H9 (cell line): ENCODE results near the gene DMTF1. TPM values are rescaled to one million over a fixed set of nuclear protein-coding genes. Genes with fewer than 3 reads are reported as not detected.

Experiments
- DNase-seq: peaks from one replicate; pipeline ENCODE4 v3.0.0-alpha.2; 2017
- H2AFZ ChIP-seq: one replicate; pipeline ENCODE4 v1.6.1; 2013; ENCODE audit warnings: mild to moderate bottlenecking, low read length, control low read depth, moderate library complexity
- H2AK5ac ChIP-seq: 2 replicates; pipeline ENCODE4 v1.6.1; 2013; ENCODE audit warnings: low read length, control low read depth, mixed read lengths; ENCODE audit not compliant: insufficient read length
- H2BK120ac ChIP-seq: one replicate; pipeline ENCODE4 v1.6.1; 2013; ENCODE audit warnings: low read depth, mild to moderate bottlenecking, low read length, control low read depth, inconsistent platforms; ENCODE audit not compliant: poor library complexity, severe bottlenecking
- H2BK12ac ChIP-seq: 2 replicates; pipeline ENCODE4 v1.6.1; 2013; ENCODE audit warnings: low read length, control low read depth, mixed read lengths, low read depth; ENCODE audit not compliant: insufficient read length
- H2BK15ac ChIP-seq: 2 replicates; pipeline ENCODE4 v1.6.1; 2013; ENCODE audit warnings: low read depth, low read length, control low read depth
- H2BK20ac ChIP-seq: one replicate; pipeline ENCODE4 v1.6.1; 2013; ENCODE audit warnings: low read depth, mild to moderate bottlenecking, low read length, control low read depth, inconsistent platforms; ENCODE audit not compliant: poor library complexity, severe bottlenecking
- H2BK5ac ChIP-seq: 2 replicates; pipeline ENCODE4 v1.6.1; 2013; ENCODE audit warnings: low read length, control low read depth, mixed read lengths; ENCODE audit not compliant: insufficient read length
- H3K14ac ChIP-seq: 2 replicates; pipeline ENCODE4 v1.6.1; 2013; ENCODE audit warnings: low read length, control low read depth; ENCODE audit not compliant: insufficient read depth
- H3K18ac ChIP-seq: 2 replicates; pipeline ENCODE4 v1.6.1; 2013; ENCODE audit warnings: low read depth, mild to moderate bottlenecking, mixed read lengths, low read length, control low read depth; ENCODE audit not compliant: insufficient read length
- H3K23ac ChIP-seq: 2 replicates; pipeline ENCODE4 v1.6.1; 2013; ENCODE audit warnings: low read length, control low read depth, mixed read lengths, low read depth; ENCODE audit not compliant: insufficient read length
- H3K23me2 ChIP-seq: 2 replicates; pipeline ENCODE4 v1.6.1; 2013; ENCODE audit warnings: low read depth, mild to moderate bottlenecking, mixed read lengths, low read length, control low read depth; ENCODE audit not compliant: insufficient read length, poor library complexity, severe bottlenecking
- H3K27ac ChIP-seq: 2 replicates; pipeline ENCODE4 v1.5.1; 2013; ENCODE audit warnings: low read length, control low read depth, mixed read lengths, low read depth; ENCODE audit not compliant: insufficient read length
- H3K27me3 ChIP-seq: 2 replicates; pipeline ENCODE4 v1.6.1; 2013; ENCODE audit warnings: low read length, control low read depth, inconsistent platforms; ENCODE audit not compliant: insufficient read depth
- H3K4ac ChIP-seq: 2 replicates; pipeline ENCODE4 v1.6.1; 2013; ENCODE audit warnings: low read depth, mild to moderate bottlenecking, control low read depth, inconsistent platforms, low read length, moderate library complexity
- H3K4me1 ChIP-seq: 2 replicates; pipeline ENCODE4 v1.6.1; 2013; ENCODE audit warnings: low read length, control low read depth, inconsistent platforms; ENCODE audit not compliant: insufficient read depth
- H3K4me2 ChIP-seq: 2 replicates; pipeline ENCODE4 v1.6.1; 2013; ENCODE audit warnings: low read length, control low read depth, mixed read lengths; ENCODE audit not compliant: insufficient read length, insufficient read depth
- H3K56ac ChIP-seq: 2 replicates; pipeline ENCODE4 v1.6.1; 2013; ENCODE audit warnings: low read depth, mild to moderate bottlenecking, mixed read lengths, low read length, control low read depth; ENCODE audit not compliant: insufficient read length
- H3K79me1 ChIP-seq: 2 replicates; pipeline ENCODE4 v1.6.1; 2013; ENCODE audit warnings: low read depth, mild to moderate bottlenecking, moderate library complexity, low read length, control low read depth, inconsistent platforms; ENCODE audit not compliant: insufficient read depth, poor library complexity, severe bottlenecking
- H3K79me2 ChIP-seq: 2 replicates; pipeline ENCODE4 v1.6.1; 2013; ENCODE audit warnings: low read length, control low read depth, inconsistent platforms; ENCODE audit not compliant: insufficient read depth
- H3K9ac ChIP-seq: 2 replicates; pipeline ENCODE4 v1.6.1; 2013; ENCODE audit warnings: low read length, control low read depth, mixed read lengths; ENCODE audit not compliant: insufficient read length; ENCODE audit errors: extremely low read depth
- H3K9me3 ChIP-seq: one replicate; pipeline ENCODE4 v1.6.1; 2013; ENCODE audit warnings: low read depth, low read length, inconsistent platforms; ENCODE audit not compliant: control insufficient read depth
- H3T11ph ChIP-seq: one replicate; pipeline ENCODE4 v1.6.1; 2013; ENCODE audit warnings: mild to moderate bottlenecking, low read length, control low read depth, inconsistent platforms
- H4K20me1 ChIP-seq: one replicate; pipeline ENCODE4 v1.6.1; 2013; ENCODE audit not compliant: control insufficient read depth, insufficient read length, insufficient read depth
- H4K5ac ChIP-seq: 2 replicates; pipeline ENCODE4 v1.6.1; 2013; ENCODE audit warnings: low read depth, mild to moderate bottlenecking, mixed read lengths, low read length, control low read depth; ENCODE audit not compliant: insufficient read length
- H4K8ac ChIP-seq: replicated peaks from 2 replicates; pipeline ENCODE4 v1.6.1; 2013; ENCODE audit warnings: low read length, control low read depth, mixed read lengths, low read depth; ENCODE audit not compliant: insufficient read length
- H4K91ac ChIP-seq: 2 replicates; pipeline ENCODE4 v1.6.1; 2013; ENCODE audit warnings: low read depth, mild to moderate bottlenecking, moderate library complexity, mixed read lengths, low read length, control low read depth; ENCODE audit not compliant: insufficient read length
- H3K27ac Mint-ChIP-seq, 3 experiments: 2 replicates in 2 of 3; 3 replicates in 1 of 3; pipeline ENCODE4 v1.8.0; 2020 to 2021; ENCODE audit warnings: mixed read lengths in 3 of 3, mild to moderate bottlenecking in 1 of 3, moderate library complexity in 1 of 3
- H3K27me3 Mint-ChIP-seq: 2 replicates; pipeline ENCODE4 v1.8.0; 2021; ENCODE audit warnings: low read depth, mild to moderate bottlenecking, moderate library complexity, mixed read lengths
- H3K36me3 Mint-ChIP-seq, 3 experiments: 2 replicates in 2 of 3; 3 replicates in 1 of 3; pipeline ENCODE4 v1.8.0; 2020 to 2021; ENCODE audit warnings: low read depth in 3 of 3, mixed read lengths in 3 of 3; ENCODE audit not compliant: insufficient read depth in 1 of 3
- H3K4me1 Mint-ChIP-seq, 2 experiments: 2 replicates each; pipeline ENCODE4 v1.8.0; 2020; ENCODE audit warnings: mixed read lengths in 2 of 2
- H3K4me3 Mint-ChIP-seq, 2 experiments: 2 replicates in 1 of 2; 3 replicates in 1 of 2; pipeline ENCODE4 v1.8.0; 2020 to 2021; ENCODE audit warnings: mild to moderate bottlenecking in 2 of 2, mixed read lengths in 2 of 2, moderate library complexity in 1 of 2
- H3K9me3 Mint-ChIP-seq, 2 experiments: 2 replicates in 1 of 2; 3 replicates in 1 of 2; pipeline ENCODE4 v1.8.0; 2020; ENCODE audit warnings: mild to moderate bottlenecking in 2 of 2, mixed read lengths in 2 of 2, moderate library complexity in 1 of 2
- CTCF ChIP-seq: fragments of 200-600 bp; sonication (generic); conservative IDR thresholded peaks from 3 replicates; pipeline ENCODE4 v1.8.0; 2021; ENCODE audit warnings: antibody characterized with exemption, mild to moderate bottlenecking
- WGBS: extraction: QIAGEN DNeasy Blood & Tissue Kit; methylation state at CpG from one replicate; pipeline ENCODE4 v1.1.7; 2013; ENCODE audit warnings: missing lambda C conversion rate, low lambda C conversion rate, mixed read lengths; ENCODE audit not compliant: insufficient read length; ENCODE audit errors: extremely low coverage; 5-methylcytosine and 5-hydroxymethylcytosine counted together
- total RNA-seq: library from RNA; stranded (reverse); gene quantifications from 2 replicates; pipeline ENCODE4 v1.2.1, GENCODE V29; 2021

The DMTF1 gene
- total RNA-seq, 1 experiment from 2014 or later = 111 TPM

- H3K79me1 ChIP-seq = no peaks in the 10 kb centered on the region
- TF ChIP-seq CTCF = no peak
- H4K91ac ChIP-seq = no peak overlapping the region
- no peak overlapping the region for H3K18ac ChIP-seq
- Mint-ChIP-seq H3K4me1 (no peaks in the 10 kb centered on the region), H3K36me3 (no peaks in the 10 kb centered on the region), H3K27ac (no peak overlapping the region), H3K4me3 (no peak overlapping the region), H3K27me3 (no peaks in the 10 kb centered on the region), H3K9me3 (no peaks in the 10 kb centered on the region; a peak in 1 of 5 replicates)
- H3T11ph ChIP-seq = no peak overlapping the region
- no peak overlapping the region for H2BK5ac ChIP-seq
- no peak overlapping the region for H4K5ac ChIP-seq
- no peak overlapping the region for H3K4me2 ChIP-seq
- H3K79me2 ChIP-seq = no peaks in the 10 kb centered on the region
- H4K20me1 ChIP-seq = no peaks in the 10 kb centered on the region
- no peak overlapping the region for H3K23ac ChIP-seq
- no peak overlapping the region for H2BK20ac ChIP-seq
- WGBS = no CpG with 5 or more reads among the region's 2 CpGs
- no peak overlapping the region for H3K9ac ChIP-seq
- no peak overlapping the region for H3K56ac ChIP-seq
- H3K27me3 ChIP-seq = no peaks in the 10 kb centered on the region
- H2BK12ac ChIP-seq = no peak overlapping the region
- H2BK15ac ChIP-seq = no peak overlapping the region
- no peaks in the 10 kb centered on the region for H3K4me1 ChIP-seq
- no peaks in the 10 kb centered on the region for H3K9me3 ChIP-seq
- no peak overlapping the region for H3K4ac ChIP-seq
- H3K14ac ChIP-seq = no peak overlapping the region
- no peak overlapping the region for H4K8ac ChIP-seq
- H3K27ac ChIP-seq = no peak overlapping the region
- no peak overlapping the region for H2BK120ac ChIP-seq
- DNase-seq = no peak
- no peak overlapping the region for H2AFZ ChIP-seq
- no peak overlapping the region for H2AK5ac ChIP-seq
- H3K23me2 ChIP-seq = no peaks in the 10 kb centered on the region
Observed at GRCh38 chr7:87140271-87140748, 11.9 kb upstream of the DMTF1 start.
